HG02970 (cell line): ENCODE measurements around the gene CELF1.
"Not testable (repeated sequence)": the region's sequence is repeated elsewhere in the genome, so short reads cannot be mapped to it uniquely, and the experiment has no call there.

Source experiments
- ATAC-seq: cut with Tn5 transposase; IDR thresholded peaks from one replicate; pipeline ENCODE4 v1.9.1; 2021; ENCODE audit warnings: mild to moderate bottlenecking, moderate library complexity, moderate number of reproducible peaks; ENCODE audit not compliant: unreplicated experiment, low FRiP score

CELF1 gene

DNA sequence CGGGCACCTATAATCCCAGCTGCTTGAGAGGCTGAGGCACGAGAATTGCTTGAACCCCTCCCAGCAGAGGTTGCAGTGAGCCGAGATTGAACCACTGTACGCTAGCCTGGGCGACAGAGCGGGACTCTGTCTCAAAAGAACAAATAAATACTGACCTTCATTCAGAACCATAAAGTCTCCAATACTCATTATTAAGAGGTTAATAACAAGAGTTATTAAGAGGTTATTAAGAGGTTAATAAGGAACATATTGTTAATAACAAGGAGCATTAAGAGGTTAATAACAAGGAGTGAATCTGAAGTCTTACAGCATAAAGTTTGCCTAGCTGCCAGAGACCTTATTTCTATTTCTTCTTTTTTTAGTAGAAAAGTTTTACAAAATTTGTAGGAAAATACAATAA lies 7.6 kb downstream of the CELF1 start:
- ATAC-seq, result no peak

DNA sequence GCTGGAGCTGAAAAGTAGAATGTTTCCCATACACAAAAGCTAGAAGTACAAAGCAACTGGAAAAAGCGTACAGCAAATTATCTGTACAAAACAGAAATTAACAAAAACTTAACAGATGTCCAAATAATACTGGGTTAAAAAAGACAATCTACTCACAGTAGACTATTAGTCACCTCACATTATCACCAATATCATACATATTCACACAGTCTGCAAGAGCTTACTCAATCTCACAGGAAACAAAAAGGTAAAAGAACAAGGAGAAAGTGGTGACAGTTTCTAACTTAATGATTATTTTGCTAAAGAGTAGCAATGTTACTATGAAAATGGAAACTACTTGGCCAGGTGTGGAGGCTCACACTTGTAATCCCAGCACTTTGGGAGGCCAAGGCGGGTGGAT lies 11.9 kb downstream of the CELF1 start:
- ATAC-seq, result no peak

DNA sequence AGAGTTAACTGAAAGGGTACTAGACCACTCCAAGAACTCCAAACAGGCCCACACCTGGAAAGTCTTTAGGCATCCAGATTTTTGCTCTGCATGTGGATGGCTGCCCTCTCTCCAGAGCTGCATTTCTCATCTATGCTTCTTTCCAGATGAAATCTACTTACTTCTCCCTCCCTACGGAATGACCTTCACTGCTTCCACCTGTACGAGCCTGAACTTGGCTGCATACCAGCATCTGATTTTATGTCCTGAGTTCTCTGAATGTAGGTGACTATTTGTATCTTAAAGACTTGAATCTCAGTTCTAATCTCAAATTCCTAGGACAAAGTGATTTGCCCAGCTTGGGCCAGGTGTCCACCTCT lies 13.3 kb downstream of the CELF1 start:
- no peak for ATAC-seq

DNA sequence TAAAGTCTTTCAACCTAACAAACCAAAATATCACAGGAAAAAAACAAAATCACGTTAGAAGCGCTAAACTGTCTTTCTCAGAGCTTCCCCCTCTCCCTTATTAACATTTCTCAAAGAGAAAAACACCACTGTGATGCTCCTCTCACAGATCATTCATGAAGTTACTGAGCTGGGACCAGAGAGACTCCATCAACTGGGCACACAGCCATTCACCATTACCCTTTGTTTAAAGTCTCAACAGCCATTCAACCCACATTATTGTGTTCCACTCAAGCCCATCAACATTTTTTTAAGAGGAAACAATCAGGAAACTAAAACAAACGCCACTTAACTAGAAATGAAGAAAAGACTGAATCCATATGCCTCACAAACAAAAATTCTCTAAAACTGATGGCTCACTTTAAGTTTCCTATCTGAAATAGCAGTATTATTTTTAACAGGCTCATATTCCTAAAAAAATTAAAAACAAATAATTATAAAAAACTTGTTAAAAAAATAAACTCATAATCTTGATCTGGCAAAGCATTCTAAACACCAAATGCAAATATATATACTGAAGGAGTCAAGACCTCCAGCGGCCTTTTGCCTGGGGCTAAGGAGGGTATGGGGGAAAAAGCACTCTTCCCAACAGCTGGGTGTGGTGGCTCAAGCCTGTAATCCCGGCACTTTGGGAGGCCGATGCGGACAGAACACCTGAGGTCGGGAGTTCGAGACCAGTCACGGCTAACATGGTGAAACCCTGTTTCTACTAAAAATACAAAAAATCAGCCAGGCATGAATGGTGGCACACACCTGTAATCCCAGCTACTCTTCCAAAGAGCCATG lies 14.0 kb downstream of the CELF1 start:
- no peak for ATAC-seq

DNA sequence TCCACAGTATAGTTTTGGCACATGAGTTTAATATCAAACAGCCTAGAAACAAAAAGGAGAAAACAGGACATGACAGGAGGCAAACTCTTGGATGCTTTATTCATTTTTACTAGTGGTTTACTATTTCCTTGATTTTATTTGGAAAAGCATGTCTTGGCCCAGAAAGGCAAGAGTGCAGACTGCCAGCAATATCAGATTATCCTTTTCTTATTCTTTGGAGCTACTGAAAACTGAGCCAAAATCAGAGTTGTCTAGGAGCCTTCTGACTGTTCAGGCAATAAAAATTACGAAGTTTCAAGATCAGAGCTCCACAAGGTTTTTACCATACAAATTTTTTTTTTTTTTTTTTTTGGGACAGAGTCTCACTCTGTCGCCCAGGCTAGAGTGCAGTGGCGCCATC lies 16.0 kb downstream of the CELF1 start:
- ATAC-seq, result no peak

DNA sequence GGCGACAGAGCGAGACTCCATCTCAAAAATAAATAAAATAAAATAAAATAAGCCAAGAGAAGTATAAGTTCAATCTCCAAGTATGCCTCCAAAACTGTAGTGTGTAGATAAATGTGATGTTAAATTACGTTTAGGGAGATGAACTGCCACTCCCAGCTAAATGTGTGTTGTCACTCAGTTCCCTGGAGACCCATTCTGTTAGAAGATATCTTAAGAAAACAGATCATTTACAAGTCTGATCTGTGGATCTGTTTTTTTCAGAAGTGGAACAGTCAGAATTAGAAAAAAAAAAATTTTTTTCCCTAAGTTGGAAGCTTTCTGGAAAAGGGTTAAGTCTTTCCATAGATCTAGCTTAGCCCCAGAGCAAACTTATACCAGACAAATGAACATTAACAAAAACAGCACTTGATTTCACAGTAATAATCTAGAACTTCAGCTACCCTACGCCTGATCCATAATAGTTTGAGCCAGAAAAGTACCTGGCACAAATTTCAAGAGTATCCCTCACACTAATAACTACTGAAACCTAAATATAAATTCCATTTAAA lies 18.2 kb downstream of the CELF1 start:
- ATAC-seq, result no peak

DNA sequence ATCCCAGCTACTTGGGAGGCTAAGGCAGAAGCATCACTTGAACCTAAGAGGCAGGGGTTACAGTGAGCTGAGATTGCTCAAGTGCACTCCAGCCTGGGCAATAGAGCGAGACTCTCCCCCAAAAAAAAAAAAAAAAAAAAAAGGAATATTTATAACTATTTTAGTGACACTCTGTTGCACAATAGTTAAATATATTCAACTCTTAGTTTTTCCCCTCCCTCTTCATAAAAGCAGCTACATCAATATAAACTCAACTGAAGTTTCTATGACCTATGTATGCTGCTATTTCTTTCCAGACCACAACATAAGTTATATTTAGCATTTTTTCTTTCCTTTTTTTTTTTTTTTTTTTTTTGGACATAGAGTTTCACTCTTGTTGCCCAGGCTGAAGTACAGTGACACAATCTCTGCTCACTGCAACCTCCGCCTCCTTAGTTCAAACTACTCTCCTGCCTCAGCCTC lies 19.2 kb downstream of the CELF1 start:
- ATAC-seq, result no peak

DNA sequence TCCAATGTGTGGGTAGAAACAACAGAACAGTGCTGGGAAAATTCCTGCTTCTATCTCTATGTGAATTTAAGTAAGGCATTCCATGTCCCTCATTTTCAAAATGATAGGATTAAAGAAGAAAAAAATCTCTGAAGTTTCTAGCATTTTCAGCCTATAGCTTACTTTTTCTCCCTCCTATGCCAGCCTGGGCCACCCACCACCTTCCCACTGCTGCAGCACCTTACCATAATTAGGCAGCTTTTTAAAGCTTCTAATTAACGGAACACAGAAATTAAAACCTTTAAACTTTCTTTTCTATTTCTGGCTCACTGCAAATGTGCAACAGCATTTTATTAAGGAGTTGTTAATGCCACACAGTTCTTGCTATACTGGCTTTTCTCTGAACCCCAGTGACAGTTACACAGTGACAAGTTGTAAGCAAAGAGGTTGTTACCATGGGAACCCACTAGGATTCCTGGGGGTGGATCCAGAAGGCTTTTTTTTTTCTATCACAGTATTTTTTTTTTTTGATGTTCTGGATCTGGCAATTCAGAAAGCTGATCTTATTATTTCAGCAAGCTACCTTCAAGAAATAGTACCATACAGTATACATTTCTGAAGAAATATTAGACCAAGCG lies 20.2 kb downstream of the CELF1 start:
- no peak for ATAC-seq

DNA sequence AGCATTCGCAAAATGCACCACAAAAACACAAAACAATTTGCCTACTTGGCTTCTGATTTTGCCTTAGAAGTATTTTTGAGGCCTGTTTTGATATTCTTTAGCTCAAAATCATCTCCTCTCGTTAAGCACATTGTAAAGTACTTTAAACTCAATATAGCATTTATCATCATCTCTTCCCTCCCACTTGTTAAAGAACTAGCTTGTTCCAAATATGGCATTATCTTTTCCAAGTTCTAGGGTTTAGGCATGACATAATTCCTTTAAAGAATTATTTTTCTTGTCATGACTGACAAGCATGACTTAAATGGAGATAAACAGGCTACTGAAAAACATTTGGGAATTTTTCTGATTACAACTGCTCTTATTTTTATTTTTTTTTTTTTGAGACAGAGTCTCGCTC lies 21.3 kb downstream of the CELF1 start:
- no peak for ATAC-seq

DNA sequence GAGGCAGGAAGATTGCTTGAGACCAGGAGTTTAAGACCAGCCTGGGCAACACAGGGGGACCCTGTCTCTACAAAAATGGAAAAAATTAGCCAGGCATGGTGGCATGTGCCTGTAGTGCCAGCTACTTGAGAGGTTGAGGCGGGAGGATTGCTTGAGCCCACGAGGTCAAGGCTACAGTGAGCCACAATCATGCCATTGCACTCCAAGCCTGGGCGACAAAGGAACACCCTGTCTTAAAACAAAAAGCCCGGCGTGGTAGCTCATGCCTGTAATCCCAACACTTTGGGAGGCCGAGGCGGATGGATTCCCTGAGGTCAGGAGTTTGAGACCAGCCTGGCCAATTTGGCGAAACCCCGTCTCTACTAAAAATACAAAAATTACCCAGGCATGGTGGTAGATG lies 22.2 kb downstream of the CELF1 start:
- not testable (repeated sequence) for ATAC-seq

DNA sequence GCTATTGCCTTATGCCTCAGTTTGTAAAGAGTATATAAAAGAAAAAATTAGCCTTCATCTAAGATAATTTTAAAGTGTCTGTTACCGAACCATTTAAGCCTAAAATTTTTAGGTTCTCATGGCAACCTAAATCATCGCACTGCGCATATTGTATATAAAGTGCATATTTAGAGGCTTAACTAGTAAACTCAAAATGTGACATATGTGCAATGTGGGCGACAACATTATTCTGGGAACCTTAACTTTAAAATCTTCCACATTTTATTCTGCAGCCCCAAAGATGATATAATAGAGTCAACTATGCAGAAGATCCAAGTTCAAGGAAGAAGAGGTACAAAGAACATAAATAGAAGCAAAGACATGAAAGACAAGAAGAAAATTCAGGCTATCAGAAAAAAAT lies 23.0 kb downstream of the CELF1 start:
- no peak for ATAC-seq

DNA sequence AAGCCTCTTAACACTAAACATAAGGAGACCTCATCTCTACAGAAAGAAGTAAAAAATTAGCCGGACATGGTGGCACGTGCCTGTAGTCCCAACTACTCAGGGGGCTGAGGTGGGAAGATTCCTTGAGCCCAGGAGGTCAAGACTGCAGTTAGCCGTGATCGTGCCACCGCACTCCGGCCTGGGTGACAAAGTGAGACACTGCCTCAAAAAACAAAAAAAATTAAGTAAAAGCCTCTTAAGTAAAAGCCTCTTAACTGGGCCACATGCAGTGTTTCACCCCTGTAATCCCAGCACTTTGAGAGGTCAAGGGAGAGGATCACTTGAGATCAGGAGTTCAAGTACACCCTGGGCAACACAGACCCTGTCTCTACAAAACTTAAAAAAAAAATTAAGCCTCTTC lies 25.7 kb downstream of the CELF1 start:
- no peak for ATAC-seq

DNA sequence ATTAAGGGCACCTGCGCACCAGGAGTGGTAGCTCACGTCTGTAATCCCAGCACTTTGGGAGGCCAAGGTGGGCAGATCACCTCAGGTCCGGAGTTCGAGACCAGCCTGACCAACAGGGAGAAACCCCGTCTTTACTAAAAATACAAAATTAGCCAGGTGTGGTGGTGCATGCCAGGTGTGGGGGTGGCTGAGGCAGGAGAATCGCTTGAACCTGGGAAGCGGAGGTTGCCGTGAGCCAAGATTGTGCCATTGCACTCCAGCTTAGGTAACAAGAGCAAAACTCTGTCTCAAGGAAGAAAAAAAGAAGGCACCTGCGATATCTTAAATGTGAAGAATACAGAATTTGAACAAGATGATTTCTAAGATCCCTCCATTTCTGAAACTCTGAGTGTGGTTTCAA lies 26.9 kb downstream of the CELF1 start:
- ATAC-seq, result not testable (repeated sequence)

DNA sequence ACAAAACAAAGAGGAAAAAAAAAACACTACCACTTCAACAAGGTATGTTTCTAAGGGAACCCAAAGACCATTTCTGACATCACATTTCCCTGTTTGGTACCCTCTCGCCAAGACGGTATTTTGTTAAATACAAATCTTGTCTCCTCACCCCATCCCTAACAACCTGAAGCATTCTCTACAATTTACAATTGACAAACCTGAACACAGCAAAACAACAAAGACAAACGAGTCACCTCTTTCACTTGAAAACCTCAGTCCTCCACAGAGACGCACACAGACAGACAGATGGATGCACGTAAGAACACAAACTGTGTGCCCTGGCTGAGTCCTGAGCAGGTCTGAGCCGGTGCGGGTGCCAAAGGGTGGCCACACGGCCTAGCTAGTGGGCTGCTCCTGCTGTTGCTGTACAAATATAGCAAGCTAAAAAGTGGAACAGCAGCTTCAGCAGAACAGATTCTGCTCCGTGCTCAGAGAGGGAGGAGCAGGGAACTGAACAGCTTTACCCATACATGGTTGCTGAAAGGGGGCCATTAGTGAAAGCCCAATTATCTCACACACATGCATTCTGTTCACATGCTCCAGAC lies 28.5 kb downstream of the CELF1 start:
- ATAC-seq, result no peak

DNA sequence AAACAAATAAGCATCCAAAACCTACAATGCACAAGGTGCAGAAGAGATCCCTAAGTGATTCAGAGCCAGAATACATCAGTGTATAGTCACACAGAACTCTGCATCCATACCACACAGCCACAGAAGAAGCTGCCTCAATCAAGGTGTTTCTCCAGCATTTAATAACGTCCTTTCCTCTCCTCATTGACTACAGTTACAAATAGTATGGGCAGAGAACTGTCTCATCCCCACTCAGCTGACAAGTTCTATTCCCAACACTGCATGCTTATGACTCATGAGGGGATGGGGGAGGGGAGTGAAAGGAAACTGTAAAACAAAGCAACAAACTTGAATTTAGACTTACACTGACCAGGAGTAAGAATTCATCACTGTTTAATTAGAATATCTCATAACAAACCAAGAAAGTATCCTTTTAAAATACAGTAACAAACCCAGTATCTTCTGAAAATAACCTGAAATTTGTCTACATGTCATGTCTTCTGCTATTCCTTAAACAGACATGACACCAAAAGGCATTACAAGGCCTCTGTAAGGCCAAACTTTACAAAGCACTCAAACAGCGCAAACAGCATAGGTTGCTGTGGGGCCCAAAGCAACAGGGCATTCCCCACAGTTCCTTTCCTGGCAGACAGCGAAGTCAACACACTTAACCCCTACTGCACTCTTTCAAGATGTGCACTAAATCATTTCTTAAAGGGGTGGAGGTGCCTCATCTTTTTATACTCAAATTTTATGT lies 29.3 kb downstream of the CELF1 start:
- no peak for ATAC-seq

DNA sequence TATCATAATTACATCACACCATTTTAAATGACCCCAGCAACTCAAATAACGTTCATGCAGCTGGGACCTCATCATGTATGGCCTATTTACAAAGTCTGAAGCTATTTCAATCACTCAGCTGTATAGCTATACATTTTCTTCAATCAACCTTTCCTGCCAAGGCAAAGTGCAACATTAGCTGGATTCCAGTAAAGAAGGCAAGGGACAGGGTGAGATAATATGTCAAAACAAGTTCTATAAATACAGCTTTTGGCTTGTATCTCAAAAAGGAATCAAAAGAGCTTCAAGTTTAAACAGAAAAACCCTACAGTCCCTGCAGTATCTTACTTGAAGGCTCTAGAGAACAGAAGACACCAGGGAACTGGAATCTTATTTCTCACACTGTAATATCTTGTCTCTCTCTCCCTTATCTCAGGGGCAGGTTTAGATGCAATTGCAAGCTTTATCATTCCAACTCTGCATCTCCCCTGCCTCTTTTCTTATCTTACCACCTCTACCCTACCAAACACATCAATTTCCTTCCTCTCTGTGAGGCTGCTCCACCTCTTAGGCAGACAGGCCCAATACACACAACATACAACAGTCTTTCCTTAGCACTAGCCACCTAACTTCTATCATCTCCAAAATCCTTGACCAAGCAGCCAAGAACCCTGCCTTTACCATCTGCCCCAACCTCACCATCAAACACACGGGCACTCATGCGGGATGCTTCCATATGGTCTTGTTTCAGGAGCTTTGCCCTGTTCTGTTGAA lies 34.5 kb downstream of the CELF1 start:
- ATAC-seq, result no peak

DNA sequence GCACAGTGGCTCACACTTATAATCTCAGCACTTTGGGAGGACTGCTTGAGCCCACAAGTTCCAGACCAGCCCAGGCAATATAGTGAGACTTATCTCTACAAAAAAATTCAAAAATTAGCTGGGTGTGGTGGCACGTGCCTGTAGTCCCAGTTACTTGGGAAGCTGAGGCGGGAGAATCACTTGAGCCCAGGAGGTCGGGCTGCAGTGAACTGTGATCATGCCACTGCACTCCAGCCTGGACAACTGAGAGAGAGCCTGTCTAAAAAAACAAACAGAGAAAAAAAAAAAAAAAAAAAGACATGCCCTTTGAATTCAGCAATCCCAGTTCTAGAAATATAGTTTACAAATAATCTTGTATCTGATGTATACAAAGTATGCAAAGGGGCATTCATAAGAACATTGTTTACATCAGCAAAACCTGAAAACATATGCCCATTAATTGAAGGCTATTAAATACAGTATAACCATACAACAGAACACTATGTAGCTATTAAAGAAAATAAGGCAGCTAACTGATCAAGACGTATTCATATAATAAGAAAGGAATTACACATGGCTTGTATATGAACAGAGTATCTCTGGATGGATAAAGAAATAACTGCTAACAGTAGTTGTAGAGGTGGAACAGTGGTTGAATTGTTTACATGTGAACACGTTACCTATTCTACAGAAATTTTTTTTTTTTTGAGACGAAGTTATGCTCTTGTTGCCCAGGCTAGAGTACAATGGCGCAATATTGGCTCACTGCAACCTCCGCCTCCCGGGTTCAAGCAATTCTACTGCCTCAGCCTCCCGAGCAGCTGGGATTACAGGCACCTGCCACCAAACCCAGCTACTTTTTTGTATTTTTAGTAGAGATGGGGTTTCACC lies 35.7 kb downstream of the CELF1 start:
- ATAC-seq, result no peak

DNA sequence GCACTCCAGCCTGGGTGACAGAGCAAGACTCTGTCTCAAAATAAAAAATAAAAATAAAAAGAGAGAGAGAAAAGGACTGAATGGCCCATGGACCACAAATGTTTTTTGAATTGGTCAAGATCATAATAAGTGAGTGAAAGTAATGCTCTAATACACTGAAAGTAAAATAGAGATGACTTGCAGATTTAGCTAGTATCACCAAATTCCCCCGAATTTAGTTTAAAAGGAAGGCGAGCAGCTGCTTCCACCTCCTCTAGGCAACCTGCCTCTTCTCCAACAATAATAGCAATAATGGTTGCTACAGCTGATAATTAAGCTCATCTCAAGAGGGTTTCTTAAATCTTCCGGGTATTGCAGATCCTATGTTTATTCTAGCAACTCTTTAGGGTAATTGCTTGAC lies 36.8 kb downstream of the CELF1 start:
- ATAC-seq, result no peak
